ENCODE measurements around the gene KCNN1. TPM values are rescaled to one million over a fixed set of nuclear protein-coding genes. Genes with fewer than 3 reads are reported as not detected.

The KCNN1 gene
- 2.1 and 4.3 TPM in 2 replicates for polyA plus RNA-seq

GRCh38 chr19:17966550-17967256 is at the start of gene KCNN1:
KCNN1 (plus strand) TSS chr19:17967107; CDS start chr19:17973889, 6,782 bp downstream.

GRCh38 chr19:17932485-17933338 is 34.2 kb upstream of the KCNN1 start, which contains the start of gene CCDC124:
CCDC124 (plus strand) TSS chr19:17933015; CDS start chr19:17936421, 3,406 bp downstream.

GRCh38 chr19:18007917-18008673 is 41.2 kb downstream of the KCNN1 start, which contains the start of gene ARRDC2:
ARRDC2 (plus strand) TSS chr19:18008170; CDS start chr19:18008311, 141 bp downstream.

Other genes with a start within 250 kb of the KCNN1 start
- gene MAP1S, start 247.6 kb upstream of the KCNN1 start, polyA plus RNA-seq: 13.4 and 20.0 TPM in 2 replicates
- 0.10 TPM in 1 of 2 replicates, not detected in the other for gene FCHO1, start 215.6 kb upstream of the KCNN1 start, polyA plus RNA-seq
- gene B3GNT3, start 172.0 kb upstream of the KCNN1 start, polyA plus RNA-seq: not detected in 2 replicates
- gene INSL3, start 145.6 kb upstream of the KCNN1 start, polyA plus RNA-seq: not detected in 2 replicates
- 0.19 TPM in 1 of 2 replicates, not detected in the other for gene JAK3, start 119.1 kb upstream of the KCNN1 start, polyA plus RNA-seq
- gene RPL18A, start 107.2 kb upstream of the KCNN1 start, polyA plus RNA-seq: 279 and 299 TPM in 2 replicates
- not detected in 2 replicates for gene SLC5A5, start 95.2 kb upstream of the KCNN1 start, polyA plus RNA-seq
- 9.3 and 16.0 TPM in 2 replicates for gene CCDC124, start 34.1 kb upstream of the KCNN1 start, polyA plus RNA-seq
- gene ARRDC2, start 41.1 kb downstream of the KCNN1 start, polyA plus RNA-seq: 0.15 and 0.99 TPM in 2 replicates
- gene IL12RB1, start 119.8 kb downstream of the KCNN1 start, polyA plus RNA-seq: not detected in 2 replicates
- gene MAST3, start 130.7 kb downstream of the KCNN1 start, polyA plus RNA-seq: 0.20 and 7.9 TPM in 2 replicates
- 0.67 and 1.1 TPM in 2 replicates for gene PIK3R2, start 186.1 kb downstream of the KCNN1 start, polyA plus RNA-seq
- gene IFI30, start 206.7 kb downstream of the KCNN1 start, polyA plus RNA-seq: 0.28 TPM in 1 of 2 replicates, not detected in the other
- 4.5 and 7.4 TPM in 2 replicates for gene MPV17L2, start 226.1 kb downstream of the KCNN1 start, polyA plus RNA-seq
- 66.7 and 126 TPM in 2 replicates for gene RAB3A, start 236.9 kb downstream of the KCNN1 start, polyA plus RNA-seq

All from Purkinje cell (primary cell).